CD4-positive, alpha-beta T cell (primary cell): Measurements from ENCODE around the gene SIX6. TPM values are rescaled to one million over a fixed set of nuclear protein-coding genes. Genes with fewer than 3 reads are reported as not detected.
A peak's percentile ranks its signal among the peaks of the same experiment; 100 is the strongest.
"Not testable (repeated sequence)": the region's sequence is repeated elsewhere in the genome, so short reads cannot be mapped to it uniquely, and the experiment has no call there.

Experiments
- ATAC-seq: fragments of 200-7000 bp; cut with Tn5 transposase; one replicate; pipeline ENCODE4 v1.10.0; 2022; ENCODE audit warnings: mild to moderate bottlenecking; ENCODE audit not compliant: poor library complexity
- CTCF ChIA-PET: fragments of 350-600 bp; sonication (Branson Sonifier 250); formaldehyde crosslinking; loops from one replicate; lab custom pipeline; 2021; ENCODE audit warnings: antibody characterized with exemption, inconsistent platforms; lab: Charles Lee
- POLR2A ChIA-PET: fragments of 350-600 bp; sonication (Branson Sonifier 250); formaldehyde crosslinking; loops from one replicate; lab custom pipeline; 2021; ENCODE audit warnings: antibody characterized with exemption, inconsistent platforms; lab: Charles Lee
- DNase-seq, 14 experiments: peaks; one replicate each; pipeline ENCODE4 v3.0.0-alpha.2; 2013 to 2020; ENCODE audit warnings: mixed read lengths in 2 of 14
- H3K27ac ChIP-seq, 2 donors: one replicate each; pipeline versions ENCODE4 v1.5.1 to v1.7.0; 2013; ENCODE audit warnings: low read length in 2 of 2, low read depth in 1 of 2, mild to moderate bottlenecking in 1 of 2
- H3K27me3 ChIP-seq, 2 experiments: 1 replicate in 1 of 2; 2 replicates in 1 of 2; pipeline versions ENCODE4 v1.6.1 to v1.7.0; 2013; ENCODE audit warnings: low read length in 2 of 2, control low read depth in 1 of 2, mild to moderate bottlenecking in 1 of 2, moderate library complexity in 1 of 2; ENCODE audit not compliant: insufficient read depth in 2 of 2, control insufficient read depth in 1 of 2
- H3K36me3 ChIP-seq: one replicate; pipeline ENCODE4 v1.6.1; 2013; ENCODE audit warnings: low read length, control low read depth; ENCODE audit not compliant: insufficient read depth
- H3K4me1 ChIP-seq: one replicate; pipeline ENCODE4 v1.6.1; 2013; ENCODE audit warnings: low read length, control low read depth; ENCODE audit not compliant: insufficient read depth
- H3K4me3 ChIP-seq: one replicate; pipeline ENCODE4 v1.5.1; 2013; ENCODE audit warnings: mild to moderate bottlenecking, low read length, moderate library complexity
- H3K9me3 ChIP-seq, 2 experiments: 1 replicate in 1 of 2; 2 replicates in 1 of 2; pipeline versions ENCODE4 v1.6.1 to v1.7.0; 2013; ENCODE audit warnings: low read length in 2 of 2, mild to moderate bottlenecking in 2 of 2, control low read depth in 1 of 2, moderate library complexity in 1 of 2; ENCODE audit not compliant: control insufficient read depth in 1 of 2, insufficient read depth in 1 of 2
- H3K27ac Mint-ChIP-seq: one replicate; pipeline ENCODE4 v1.8.0; 2020; ENCODE audit warnings: mixed read lengths
- H3K27me3 Mint-ChIP-seq: one replicate; pipeline ENCODE4 v1.8.0; 2021; ENCODE audit warnings: mixed read lengths
- H3K36me3 Mint-ChIP-seq: one replicate; pipeline ENCODE4 v1.8.0; 2021; ENCODE audit warnings: low read depth, mixed read lengths
- H3K4me1 Mint-ChIP-seq: one replicate; pipeline ENCODE4 v1.8.0; 2021; ENCODE audit warnings: low read depth, mixed read lengths
- H3K4me3 Mint-ChIP-seq: one replicate; pipeline ENCODE4 v1.8.0; 2020; ENCODE audit warnings: mild to moderate bottlenecking, mixed read lengths
- H3K9me3 Mint-ChIP-seq: one replicate; pipeline ENCODE4 v1.8.0; 2020; ENCODE audit warnings: mixed read lengths
- intact Hi-C, 2 experiments: fragments of 100-400 bp; cut with DNase I in 1 of 2; cut with micrococcal nuclease in 1 of 2; formaldehyde crosslinking; loops; one replicate each; pipeline versions ENCODE4 v1.15.1 to v1.9.0; 2023 to 2025; cut with DNase I, micrococcal nuclease
- polyA plus RNA-seq, 2 donors: library from polyadenylated mRNA; unstranded; fragments of 120-200 nt; gene quantifications; one replicate each; pipeline ENCODE4 v1.2.1, GENCODE V29; 2013
- total RNA-seq, 174 experiments: library from RNA in 2 of 174; stranded (reverse) in 2 of 174; gene quantifications; one replicate each; pipeline ENCODE4 v1.2.3 and lab custom pipeline; 2021 to 2026
- TF ChIP-seq, protein P1 (sequence below): fragments of 200-600 bp; IDR thresholded peaks from one replicate; pipeline ENCODE4 v1.8.0; 2022; ENCODE audit warnings: antibody characterized with exemption, mild to moderate bottlenecking

The SIX6 gene
- total RNA-seq (not detected), total RNA-seq (lab: John Stamatoyannopoulos, UW) (0 to 0.09 (median 0) reads per million in 172 experiments)
- polyA plus RNA-seq (2013, experiment 1 of 2) = not detected
- not detected for polyA plus RNA-seq (2013, experiment 2 of 2)

DNA sequence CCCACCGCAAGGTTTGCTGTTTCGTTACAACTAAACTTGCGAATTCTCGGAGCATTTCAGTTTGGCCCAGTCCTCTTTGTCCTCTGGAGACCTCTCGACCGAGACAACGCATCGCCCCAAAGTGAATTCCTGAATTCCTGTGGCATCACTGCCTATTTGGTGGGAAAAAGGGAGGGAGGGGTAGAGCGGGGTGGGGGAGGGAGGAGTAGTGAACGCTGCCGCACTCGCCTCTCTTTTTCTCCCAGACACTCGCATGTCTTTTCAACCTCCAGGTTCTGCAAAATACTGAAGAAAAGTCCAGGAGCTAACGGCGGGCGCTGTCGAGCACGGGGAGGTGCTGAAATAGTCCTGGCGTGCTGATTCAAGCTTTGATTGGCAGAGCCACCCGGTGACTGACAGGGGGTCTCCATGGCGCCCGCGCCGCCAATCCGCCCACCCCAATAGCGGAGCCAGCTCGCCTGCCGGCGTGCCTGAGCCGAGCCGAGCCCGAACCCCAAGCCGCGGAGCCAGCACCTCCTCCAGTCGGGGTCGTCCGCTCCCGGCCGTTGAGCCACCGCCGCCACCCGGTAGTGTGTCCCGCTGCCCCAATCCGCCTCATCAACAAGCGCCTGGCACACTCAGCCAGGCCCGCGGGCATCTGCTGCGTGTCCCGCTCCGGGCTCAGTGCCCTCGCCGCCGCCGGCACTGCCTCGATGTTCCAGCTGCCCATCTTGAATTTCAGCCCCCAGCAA, at the start of gene SIX6:
Gene SIX6, plus strand, starts transcription at position 440 of the 731 bp plus-strand sequence. Its CDS starts 253 bp downstream, at position 693.
- Mint-ChIP-seq H3K9me3 (no peaks in the 10 kb centered on the region), H3K4me3 (peak within 1 kb of the TSS; percentile 18), H3K27ac (no peak within 1 kb of the TSS), H3K4me1 (peaks cover 20% of the 10 kb centered on the region), H3K27me3 (peaks cover 95% of the 10 kb centered on the region), H3K36me3 (no peaks in the 10 kb centered on the region)
- no peak within 1 kb of the TSS for H3K4me3 ChIP-seq
- no peaks in the 10 kb centered on the region for H3K36me3 ChIP-seq
- POLR2A ChIA-PET = no interaction called here
- H3K27me3 ChIP-seq = peaks cover 76 to 97% of the 10 kb centered on the region in 2 experiments
- ATAC-seq (no peak), DNase-seq (no peak)
- H3K4me1 ChIP-seq = peaks cover 30% of the 10 kb centered on the region
- TF ChIP-seq, protein P1, sequence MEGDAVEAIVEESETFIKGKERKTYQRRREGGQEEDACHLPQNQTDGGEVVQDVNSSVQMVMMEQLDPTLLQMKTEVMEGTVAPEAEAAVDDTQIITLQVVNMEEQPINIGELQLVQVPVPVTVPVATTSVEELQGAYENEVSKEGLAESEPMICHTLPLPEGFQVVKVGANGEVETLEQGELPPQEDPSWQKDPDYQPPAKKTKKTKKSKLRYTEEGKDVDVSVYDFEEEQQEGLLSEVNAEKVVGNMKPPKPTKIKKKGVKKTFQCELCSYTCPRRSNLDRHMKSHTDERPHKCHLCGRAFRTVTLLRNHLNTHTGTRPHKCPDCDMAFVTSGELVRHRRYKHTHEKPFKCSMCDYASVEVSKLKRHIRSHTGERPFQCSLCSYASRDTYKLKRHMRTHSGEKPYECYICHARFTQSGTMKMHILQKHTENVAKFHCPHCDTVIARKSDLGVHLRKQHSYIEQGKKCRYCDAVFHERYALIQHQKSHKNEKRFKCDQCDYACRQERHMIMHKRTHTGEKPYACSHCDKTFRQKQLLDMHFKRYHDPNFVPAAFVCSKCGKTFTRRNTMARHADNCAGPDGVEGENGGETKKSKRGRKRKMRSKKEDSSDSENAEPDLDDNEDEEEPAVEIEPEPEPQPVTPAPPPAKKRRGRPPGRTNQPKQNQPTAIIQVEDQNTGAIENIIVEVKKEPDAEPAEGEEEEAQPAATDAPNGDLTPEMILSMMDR = no peak
- H3K27ac ChIP-seq = no peak within 1 kb of the TSS
- intact Hi-C loops = no loop called here
- peaks cover 0 to 41% of the 10 kb centered on the region in 2 experiments for H3K9me3 ChIP-seq
- CTCF ChIA-PET = no interaction called here

DNA sequence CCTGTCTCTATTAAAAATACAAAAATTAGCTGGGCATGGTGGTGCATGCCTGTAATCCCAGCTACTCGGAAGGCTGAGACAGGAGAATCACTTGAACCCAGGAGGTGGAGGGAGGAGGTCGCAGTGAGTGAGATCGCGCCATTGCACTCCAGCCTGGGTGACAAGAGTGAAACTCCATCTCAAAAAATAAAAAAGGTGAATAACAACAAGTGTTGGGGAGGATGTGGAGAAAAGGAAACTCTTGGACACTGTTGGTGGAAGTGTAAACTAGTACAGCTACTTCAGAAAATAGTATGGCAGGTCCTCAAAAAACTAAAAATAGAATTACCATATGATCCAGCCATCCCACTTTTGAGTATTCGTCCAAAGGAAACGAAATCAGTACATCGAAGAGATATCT, 28.7 kb upstream of the SIX6 start:
- intact Hi-C loops, H3K36me3 Mint-ChIP-seq, H3K9me3 ChIP-seq, H3K27ac ChIP-seq, H3K4me1 ChIP-seq, DNase-seq, H3K4me3 Mint-ChIP-seq, POLR2A ChIA-PET, ATAC-seq, H3K4me3 ChIP-seq, CTCF ChIA-PET, H3K27ac Mint-ChIP-seq, H3K36me3 ChIP-seq, H3K4me1 Mint-ChIP-seq: not testable (repeated sequence)
- Mint-ChIP-seq H3K9me3 (peaks cover 18% of the 10 kb centered on the region), H3K27me3 (peaks cover 59% of the 10 kb centered on the region)
- H3K27me3 ChIP-seq = peaks cover 3 to 26% of the 10 kb centered on the region in 2 experiments

DNA sequence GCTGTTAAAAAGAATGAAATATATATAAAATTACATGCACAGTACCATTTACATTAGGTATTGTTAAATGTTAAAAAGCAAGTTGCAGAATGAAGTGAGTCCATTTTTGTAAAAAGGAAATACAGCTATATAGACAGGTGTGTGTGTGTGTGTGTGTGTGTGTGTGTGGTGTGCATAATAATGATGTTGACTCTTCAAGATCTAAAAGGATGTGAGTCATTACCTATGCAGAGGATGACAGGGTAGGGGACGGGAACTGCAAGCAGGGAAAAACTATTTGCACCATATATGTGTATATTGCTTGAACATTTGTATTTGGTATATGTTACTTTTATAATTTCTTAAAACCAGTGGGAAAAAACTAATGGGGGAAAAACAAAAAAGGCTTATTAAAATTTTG, 26.2 kb upstream of the SIX6 start:
- Mint-ChIP-seq H3K9me3 (peaks cover 18% of the 10 kb centered on the region), H3K27me3 (peaks cover 50% of the 10 kb centered on the region), H3K27ac (no peak overlapping the region), H3K4me3 (no peak overlapping the region), H3K4me1 (no peaks in the 10 kb centered on the region), H3K36me3 (no peaks in the 10 kb centered on the region)
- H3K9me3 ChIP-seq = peaks cover 9 to 16% of the 10 kb centered on the region in 2 experiments
- no peaks in the 10 kb centered on the region for H3K36me3 ChIP-seq
- POLR2A ChIA-PET = no interaction called here
- no peak for ATAC-seq
- CTCF ChIA-PET = no interaction called here
- TF ChIP-seq, protein P1 = no peak
- H3K27ac ChIP-seq = no peak overlapping the region
- intact Hi-C loops = no loop called here
- no peak for DNase-seq
- peaks cover 12% of the 10 kb centered on the region for H3K4me1 ChIP-seq
- H3K27me3 ChIP-seq = peaks cover 13 to 40% of the 10 kb centered on the region in 2 experiments
- H3K4me3 ChIP-seq = no peak overlapping the region
